Breast epithelium (tissue), 4 donors: ENCODE measurements around the gene SPPL2B. TPM values are rescaled to one million over a fixed set of nuclear protein-coding genes. Genes with fewer than 3 reads are reported as not detected.

ENCODE experiments used
- DNase-seq, 2 donors: peaks; one replicate each; pipeline ENCODE4 v3.0.0-alpha.2; 2019; ENCODE audit warnings: low spot score in 2 of 2
- H3K27ac ChIP-seq, 2 donors: fragments of 200-600 bp; sonication (generic) in 1 of 2; one replicate each; pipeline ENCODE4 v1.5.1; 2016 to 2019; ENCODE audit warnings: mild to moderate bottlenecking in 1 of 2
- H3K27me3 ChIP-seq, 2 donors: fragments of 200-600 bp; sonication (generic) in 1 of 2; one replicate each; pipeline versions ENCODE4 v1.5.1 to v1.6.0; 2017 to 2019; ENCODE audit warnings: control low read depth in 1 of 2, mild to moderate bottlenecking in 1 of 2
- H3K36me3 ChIP-seq: fragments of 200-600 bp; one replicate; pipeline ENCODE4 v1.5.1; 2019
- H3K4me1 ChIP-seq, 2 donors: fragments of 200-600 bp; sonication (generic); one replicate each; pipeline ENCODE4 v1.5.1; 2016 to 2019; ENCODE audit warnings: control low read depth in 1 of 2
- H3K4me3 ChIP-seq, 3 donors: fragments of 200-600 bp; sonication (generic); 1 replicate in 2 of 3; 2 replicates in 1 of 3; pipeline ENCODE4 v1.5.1; 2016 to 2019; ENCODE audit warnings: mild to moderate bottlenecking in 3 of 3, moderate library complexity in 2 of 3
- H3K9me3 ChIP-seq, 2 donors: fragments of 200-600 bp; sonication (generic) in 1 of 2; one replicate each; pipeline ENCODE4 v1.5.1; 2016 to 2019; ENCODE audit warnings: control low read depth in 1 of 2
- POLR2A ChIP-seq: fragments of 450-650 bp; IDR thresholded peaks from one replicate; pipeline ENCODE4 v1.6.1; 2016; ENCODE audit warnings: antibody characterized with exemption, mild to moderate bottlenecking, moderate library complexity
- POLR2AphosphoS5 ChIP-seq, 3 donors: sonication (generic); formaldehyde crosslinking; IDR thresholded peaks; one replicate each; pipeline ENCODE4 v1.6.1; 2017; ENCODE audit warnings: antibody characterized with exemption in 3 of 3
- intact Hi-C: fragments of 100-400 bp; cut with DNase I; formaldehyde crosslinking; loops from one replicate; pipeline ENCODE4 v1.15.1; 2023; ENCODE audit warnings: low total_unique reads
- total RNA-seq, 3 donors: library from RNA; depleted of rRNA; stranded (reverse); fragments of >200 nt; gene quantifications; one replicate each; pipeline ENCODE4 v1.1.0, GENCODE V29; 2016
- TF ChIP-seq, protein P1 (sequence below), 3 donors: fragments of 450-650 bp; IDR thresholded peaks; one replicate each; pipeline ENCODE4 v1.5.1; 2016 to 2017; ENCODE audit warnings: antibody characterized with exemption in 3 of 3, mild to moderate bottlenecking in 3 of 3, moderate library complexity in 3 of 3

Gene SPPL2B
- total RNA-seq, 3 donors from 2014 or later, result 23.5 to 61.2 (median 49.8) TPM

DNA sequence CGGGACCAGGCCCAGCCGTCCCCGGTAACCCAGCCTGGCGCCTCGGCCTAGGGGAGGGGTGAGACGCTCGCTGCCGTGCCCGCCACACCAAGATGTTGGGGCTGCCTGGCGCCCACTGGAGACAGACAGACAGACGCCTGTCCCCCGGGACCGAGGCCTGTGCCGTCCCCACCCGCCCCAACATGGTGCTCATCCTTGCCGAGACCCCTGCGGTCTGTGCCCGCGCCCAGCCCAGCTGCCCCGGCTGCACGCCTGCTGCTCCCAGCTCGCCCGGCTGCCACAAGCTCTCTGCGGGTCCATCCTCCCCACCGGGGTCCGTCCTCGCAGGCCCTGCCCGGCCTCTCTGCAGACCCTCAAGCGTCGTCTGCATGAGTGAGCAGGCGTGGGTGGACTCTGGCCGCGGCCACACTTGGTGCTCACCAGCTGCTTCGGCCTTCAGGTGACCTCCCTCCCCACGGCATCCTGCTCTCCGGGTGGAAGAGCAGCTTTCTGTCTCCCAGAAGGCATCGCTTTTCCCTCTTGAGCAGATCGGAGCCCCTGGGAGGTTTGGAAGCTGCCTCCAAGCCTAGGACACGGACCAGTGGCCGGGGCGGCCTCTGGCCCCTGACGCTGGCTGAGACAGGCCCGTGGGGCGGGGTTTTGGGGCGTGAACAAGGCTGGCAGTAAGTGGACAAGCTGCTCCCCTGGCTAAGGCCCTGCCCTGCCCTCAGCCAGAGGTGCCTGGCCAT is 24.8 kb downstream of the SPPL2B start:
- TF ChIP-seq POLR2AphosphoS5 (IDR thresholded peaks at IDR 0.05) (no peak), POLR2A (no peak)
- TF ChIP-seq, protein P1, sequence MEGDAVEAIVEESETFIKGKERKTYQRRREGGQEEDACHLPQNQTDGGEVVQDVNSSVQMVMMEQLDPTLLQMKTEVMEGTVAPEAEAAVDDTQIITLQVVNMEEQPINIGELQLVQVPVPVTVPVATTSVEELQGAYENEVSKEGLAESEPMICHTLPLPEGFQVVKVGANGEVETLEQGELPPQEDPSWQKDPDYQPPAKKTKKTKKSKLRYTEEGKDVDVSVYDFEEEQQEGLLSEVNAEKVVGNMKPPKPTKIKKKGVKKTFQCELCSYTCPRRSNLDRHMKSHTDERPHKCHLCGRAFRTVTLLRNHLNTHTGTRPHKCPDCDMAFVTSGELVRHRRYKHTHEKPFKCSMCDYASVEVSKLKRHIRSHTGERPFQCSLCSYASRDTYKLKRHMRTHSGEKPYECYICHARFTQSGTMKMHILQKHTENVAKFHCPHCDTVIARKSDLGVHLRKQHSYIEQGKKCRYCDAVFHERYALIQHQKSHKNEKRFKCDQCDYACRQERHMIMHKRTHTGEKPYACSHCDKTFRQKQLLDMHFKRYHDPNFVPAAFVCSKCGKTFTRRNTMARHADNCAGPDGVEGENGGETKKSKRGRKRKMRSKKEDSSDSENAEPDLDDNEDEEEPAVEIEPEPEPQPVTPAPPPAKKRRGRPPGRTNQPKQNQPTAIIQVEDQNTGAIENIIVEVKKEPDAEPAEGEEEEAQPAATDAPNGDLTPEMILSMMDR (IDR thresholded peaks at IDR 0.05), result no peak
- no peak for DNase-seq
- H3K4me3 ChIP-seq, result no peak overlapping the region
- no peaks in the 10 kb centered on the region for H3K27me3 ChIP-seq
- intact Hi-C loops, result no loop called here
- no peaks in the 10 kb centered on the region for H3K9me3 ChIP-seq
- no peak overlapping the region for H3K27ac ChIP-seq
- H3K36me3 ChIP-seq, result no peaks in the 10 kb centered on the region
- no peaks in the 10 kb centered on the region for H3K4me1 ChIP-seq

DNA sequence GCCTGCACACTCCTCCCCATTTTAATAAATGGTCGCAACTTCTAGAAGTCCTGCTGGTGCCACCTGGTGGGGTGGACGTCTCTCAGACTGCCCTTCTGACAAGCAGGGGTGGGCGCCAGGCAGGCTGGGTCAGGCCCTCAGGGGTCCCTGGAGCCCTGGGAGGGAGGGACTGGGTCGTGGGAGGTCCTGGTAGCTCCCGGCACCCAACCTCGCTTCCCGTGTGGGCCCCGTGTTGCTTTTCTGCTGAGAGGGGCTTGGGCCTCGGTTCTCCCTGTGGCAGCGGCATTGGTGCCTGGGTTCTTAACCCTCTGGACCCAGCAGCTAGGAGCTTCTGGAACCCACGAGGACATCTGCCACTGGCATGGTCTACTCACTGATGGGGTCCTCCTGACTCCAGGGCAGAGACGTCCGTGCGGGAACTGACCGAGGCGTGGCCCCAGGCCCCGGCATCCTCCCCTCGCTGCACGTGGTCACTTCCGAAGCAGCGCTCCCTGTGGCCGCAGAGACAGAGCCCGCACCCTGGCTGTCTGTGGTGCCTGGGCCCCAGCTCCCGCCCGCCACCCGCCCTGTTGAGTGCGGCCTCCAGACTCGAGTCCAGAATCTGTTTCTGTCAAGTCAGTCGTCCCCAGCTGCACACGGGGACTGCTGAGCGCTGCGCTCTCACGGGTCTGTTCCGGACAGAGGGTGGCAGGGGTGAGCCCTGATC is 25.6 kb downstream of the SPPL2B start:
- no peaks in the 10 kb centered on the region for H3K36me3 ChIP-seq
- no peaks in the 10 kb centered on the region for H3K27me3 ChIP-seq
- no peak for DNase-seq
- H3K4me1 ChIP-seq, result no peaks in the 10 kb centered on the region
- TF ChIP-seq POLR2A (no peak), POLR2AphosphoS5 (IDR thresholded peaks at IDR 0.05) (no peak)
- TF ChIP-seq, protein P1 (IDR thresholded peaks at IDR 0.05), result no peak
- H3K9me3 ChIP-seq, result no peaks in the 10 kb centered on the region
- intact Hi-C loops, result no loop called here
- no peak overlapping the region for H3K4me3 ChIP-seq
- H3K27ac ChIP-seq, result no peak overlapping the region

DNA sequence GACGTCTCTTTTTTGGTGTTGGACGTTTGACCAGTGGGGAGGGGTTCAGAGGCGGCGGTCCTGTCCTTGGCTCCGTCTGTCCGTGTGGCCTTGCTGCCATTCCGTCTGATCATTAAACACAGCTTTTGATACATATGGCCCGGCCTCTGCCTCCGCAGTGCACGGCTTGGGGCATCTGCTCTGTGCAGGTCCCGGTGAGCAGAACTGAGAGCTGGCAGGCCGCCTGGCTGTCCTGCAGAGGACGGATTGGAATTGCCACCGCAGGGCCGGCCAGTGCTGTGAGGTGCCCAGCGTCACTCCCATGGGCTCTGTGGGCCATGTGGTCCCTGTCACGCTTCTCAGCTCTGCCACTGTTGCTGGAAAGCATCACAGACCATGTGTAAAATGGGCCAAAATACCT is 26.2 kb downstream of the SPPL2B start:
- H3K36me3 ChIP-seq, result no peaks in the 10 kb centered on the region
- TF ChIP-seq POLR2AphosphoS5 (IDR thresholded peaks at IDR 0.05) (no peak), POLR2A (no peak)
- TF ChIP-seq, protein P1 (IDR thresholded peaks at IDR 0.05), result no peak

DNA sequence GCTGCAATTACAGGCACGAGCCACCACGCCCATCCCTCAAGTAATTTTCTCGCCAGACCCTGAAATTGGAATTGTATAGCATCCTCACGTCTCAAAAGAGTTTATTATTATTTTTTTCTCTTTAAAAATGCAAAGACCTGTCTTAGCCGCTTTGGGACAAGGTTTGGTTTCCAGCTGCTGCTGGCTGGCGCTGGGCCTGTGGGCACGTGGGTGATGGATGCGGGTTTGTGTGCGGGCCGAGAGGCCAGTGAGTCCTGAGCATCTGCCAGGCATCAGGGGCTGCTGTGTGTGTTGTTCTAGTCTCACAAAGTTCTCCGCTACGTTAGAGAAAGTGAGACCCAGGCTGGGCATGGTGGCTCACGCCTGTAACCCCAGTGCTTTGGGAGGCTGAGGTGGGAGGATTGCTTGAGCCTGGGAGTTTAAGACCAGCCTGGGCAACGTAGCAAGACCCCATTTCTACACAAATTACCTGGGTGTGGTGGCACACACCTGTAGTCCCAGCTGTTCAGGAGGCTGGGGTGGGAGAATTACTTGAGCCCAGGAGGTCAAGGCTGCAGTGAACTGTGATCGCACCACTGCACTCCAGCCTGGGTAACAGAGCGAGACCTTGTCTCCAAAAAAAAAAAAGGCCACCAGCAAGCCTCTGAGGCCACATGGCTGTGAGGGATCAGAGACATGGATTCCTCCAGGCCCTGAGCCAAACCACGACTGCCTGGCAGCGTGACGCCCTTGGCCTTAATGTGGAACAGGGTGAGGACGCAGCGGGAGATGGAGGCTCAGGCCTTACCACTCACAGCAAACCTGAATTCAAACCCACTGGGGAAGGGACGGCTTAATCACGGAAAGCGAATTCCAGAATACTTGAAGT is 26.9 kb downstream of the SPPL2B start:
- H3K9me3 ChIP-seq, result no peaks in the 10 kb centered on the region
- intact Hi-C loops, result no loop called here
- H3K4me1 ChIP-seq, result no peaks in the 10 kb centered on the region
- DNase-seq, result no peak
- peaks cover 3 to 8% of the 10 kb centered on the region in 2 donors for H3K27me3 ChIP-seq
- no peak overlapping the region for H3K27ac ChIP-seq
- no peak overlapping the region for H3K4me3 ChIP-seq
- H3K36me3 ChIP-seq, result no peaks in the 10 kb centered on the region
- TF ChIP-seq POLR2A (no peak), POLR2AphosphoS5 (IDR thresholded peaks at IDR 0.05) (no peak)
- TF ChIP-seq, protein P1 (IDR thresholded peaks at IDR 0.05), result no peak

More for the DNA sequence above, 26.2 kb downstream of the SPPL2B start:
- H3K9me3 ChIP-seq, result no peaks in the 10 kb centered on the region
- DNase-seq, result no peak
- H3K27me3 ChIP-seq, result peaks cover 0 to under 1% of the 10 kb centered on the region in 2 donors
- no peak overlapping the region for H3K27ac ChIP-seq
- H3K4me1 ChIP-seq, result no peaks in the 10 kb centered on the region
- H3K4me3 ChIP-seq, result no peak overlapping the region
- intact Hi-C loops, result no loop called here
